Measurements from ENCODE around the gene IPO8.

DNA sequence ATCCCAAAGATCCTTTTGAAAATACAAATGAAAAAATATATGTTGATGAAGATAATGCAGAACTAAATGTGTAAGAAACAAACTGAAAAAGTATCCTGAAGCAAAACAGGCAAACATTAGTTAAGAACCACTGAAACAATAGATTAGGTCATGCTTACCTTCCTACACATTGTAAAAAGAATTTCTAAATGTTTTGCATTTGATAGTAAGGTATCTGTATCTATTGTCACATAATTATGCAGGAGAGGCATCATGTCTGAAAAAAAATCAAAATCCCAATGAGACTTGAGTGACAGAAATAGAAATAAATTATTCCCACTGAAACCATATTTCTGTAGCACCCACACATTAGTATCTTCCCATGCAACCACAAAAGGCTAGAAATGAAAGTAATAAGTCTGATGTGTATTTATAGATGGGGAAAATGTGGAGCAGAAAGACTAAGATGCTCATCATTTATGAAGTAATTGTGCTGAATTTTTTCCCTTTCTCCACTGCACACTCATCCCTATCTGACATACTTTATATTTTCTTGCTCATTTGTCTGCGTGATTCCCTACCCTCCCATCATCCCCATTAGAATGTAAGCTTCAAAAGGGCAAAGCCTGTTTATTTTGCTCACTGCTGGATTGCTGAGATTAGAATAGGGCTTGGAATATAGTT, 43.5 kb downstream of the IPO8 start:
- no peak for TF ChIP-seq SPI1 (IDR thresholded peaks at IDR 0.05; ENCODE audit: low read depth, low read length)
- TF ChIP-seq POLR2A (IDR thresholded peaks at IDR 0.05; ENCODE audit: low read depth, low read length), result no peak
- TF ChIP-seq POLR2AphosphoS5 (IDR thresholded peaks at IDR 0.05; ENCODE audit: low read depth, low read length), result no peak
- no peak for TF ChIP-seq TAF1 (IDR thresholded peaks at IDR 0.05; ENCODE audit: low read depth, low read length)

All from GM12891 (cell line).